ENCODE measurements around the gene PTPN14. TPM values are rescaled to one million over a fixed set of nuclear protein-coding genes. Genes with fewer than 3 reads are reported as not detected.
"Not testable (repeated sequence)": the region's sequence is repeated elsewhere in the genome, so short reads cannot be mapped to it uniquely, and the experiment has no call there.

The PTPN14 gene
- total RNA-seq, 1 experiment from 2014 or later: 243 TPM

DNA sequence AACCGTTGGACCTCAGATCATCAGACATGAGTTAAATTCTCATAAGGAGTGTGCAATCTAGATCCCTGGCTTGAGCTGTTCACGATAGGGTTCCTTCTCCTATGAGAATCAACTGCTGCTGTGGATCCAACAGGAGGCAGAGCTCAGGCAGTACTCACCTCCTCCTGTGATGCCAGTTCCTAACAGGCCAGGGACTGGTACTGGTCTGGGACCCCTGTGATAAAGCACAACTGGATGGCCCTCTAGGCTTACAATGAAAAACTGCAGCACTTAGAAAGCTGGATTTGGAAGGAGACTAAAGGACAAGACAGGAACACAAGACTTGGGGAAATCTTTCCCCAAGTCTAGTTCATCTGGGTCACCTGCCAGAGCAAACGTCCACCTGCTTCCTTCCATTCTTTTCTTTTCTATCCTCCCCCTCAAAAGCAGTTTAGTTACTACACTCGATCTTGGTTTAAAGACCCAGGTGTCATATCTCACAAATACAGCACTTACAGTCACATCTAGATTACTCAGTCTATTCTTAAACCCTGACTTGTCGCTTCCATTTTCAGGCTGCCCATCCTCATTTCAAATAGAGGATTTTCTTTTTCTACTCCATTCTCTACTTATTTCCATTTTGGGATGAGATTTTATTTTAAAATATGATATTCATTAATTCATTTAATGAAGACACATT lies 59.8 kb downstream of the PTPN14 start:
- H3K4me1 Mint-ChIP-seq (ENCODE audit: insufficient read depth, unreplicated experiment): peaks cover 51% of the 10 kb centered on the region
- ChIA-PET CTCF (interaction anchor here (0.6 to 1.9 kb wide), 6 partner anchors 17 to 195 kb away, joined by 3 to 6 read pairs (median 4); no protein-coding TSS in a partner anchor), POLR2A (interaction anchor here (0.6 to 18.3 kb wide), 5 partner anchors 14 to 111 kb away, joined by 3 to 203 read pairs (median 4); no protein-coding TSS in a partner anchor)
- DNase-seq (ENCODE audit: unreplicated experiment): no peak
- TF ChIP-seq, protein P1, sequence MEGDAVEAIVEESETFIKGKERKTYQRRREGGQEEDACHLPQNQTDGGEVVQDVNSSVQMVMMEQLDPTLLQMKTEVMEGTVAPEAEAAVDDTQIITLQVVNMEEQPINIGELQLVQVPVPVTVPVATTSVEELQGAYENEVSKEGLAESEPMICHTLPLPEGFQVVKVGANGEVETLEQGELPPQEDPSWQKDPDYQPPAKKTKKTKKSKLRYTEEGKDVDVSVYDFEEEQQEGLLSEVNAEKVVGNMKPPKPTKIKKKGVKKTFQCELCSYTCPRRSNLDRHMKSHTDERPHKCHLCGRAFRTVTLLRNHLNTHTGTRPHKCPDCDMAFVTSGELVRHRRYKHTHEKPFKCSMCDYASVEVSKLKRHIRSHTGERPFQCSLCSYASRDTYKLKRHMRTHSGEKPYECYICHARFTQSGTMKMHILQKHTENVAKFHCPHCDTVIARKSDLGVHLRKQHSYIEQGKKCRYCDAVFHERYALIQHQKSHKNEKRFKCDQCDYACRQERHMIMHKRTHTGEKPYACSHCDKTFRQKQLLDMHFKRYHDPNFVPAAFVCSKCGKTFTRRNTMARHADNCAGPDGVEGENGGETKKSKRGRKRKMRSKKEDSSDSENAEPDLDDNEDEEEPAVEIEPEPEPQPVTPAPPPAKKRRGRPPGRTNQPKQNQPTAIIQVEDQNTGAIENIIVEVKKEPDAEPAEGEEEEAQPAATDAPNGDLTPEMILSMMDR (IDR thresholded peaks at IDR 0.05; ENCODE audit: unreplicated experiment): no peak
- H3K9me3 Mint-ChIP-seq (ENCODE audit: unreplicated experiment): no peaks in the 10 kb centered on the region
- H3K36me3 Mint-ChIP-seq (ENCODE audit: insufficient read depth, unreplicated experiment): peaks cover 53% of the 10 kb centered on the region
- BruUV-seq (replicated peaks): no TSS peak
- no peaks in the 10 kb centered on the region for H3K27me3 Mint-ChIP-seq (ENCODE audit: insufficient read depth, unreplicated experiment)
- peak overlapping the region; percentile 60 for H3K27ac Mint-ChIP-seq (ENCODE audit: low read depth, unreplicated experiment)
- intact Hi-C loops (cut with micrococcal nuclease): no loop called here
- H3K4me3 Mint-ChIP-seq (ENCODE audit: unreplicated experiment): no peak overlapping the region

DNA sequence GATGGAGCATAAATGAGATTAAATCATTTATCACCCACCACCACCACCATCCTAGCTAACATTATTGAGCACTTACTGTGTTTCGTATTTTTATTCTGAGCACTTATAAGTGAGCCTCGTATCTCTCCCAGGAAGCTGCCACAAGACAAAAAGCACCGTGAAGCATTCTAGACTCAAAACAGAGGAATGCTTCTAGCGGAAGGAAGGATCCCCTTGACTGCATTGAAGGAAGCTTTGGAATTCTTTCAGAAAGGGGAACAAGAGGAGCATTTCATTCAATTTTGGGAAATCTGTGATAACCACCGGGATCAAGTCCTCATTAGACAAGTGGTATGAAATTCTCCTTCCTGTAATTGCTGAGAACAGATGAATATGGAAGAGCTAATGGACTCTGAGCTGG lies 66.3 kb downstream of the PTPN14 start:
- no peaks in the 10 kb centered on the region for H3K9me3 Mint-ChIP-seq (ENCODE audit: unreplicated experiment)
- no peak for DNase-seq (ENCODE audit: unreplicated experiment)
- peaks cover 40% of the 10 kb centered on the region for H3K4me1 Mint-ChIP-seq (ENCODE audit: insufficient read depth, unreplicated experiment)
- peaks cover 51% of the 10 kb centered on the region for H3K36me3 Mint-ChIP-seq (ENCODE audit: insufficient read depth, unreplicated experiment)
- TF ChIP-seq, protein P1 (IDR thresholded peaks at IDR 0.05; ENCODE audit: unreplicated experiment): no peak
- H3K27ac Mint-ChIP-seq (ENCODE audit: low read depth, unreplicated experiment): no peak overlapping the region
- ChIA-PET POLR2A (interaction anchor here (0.8 to 18.3 kb wide), 6 partner anchors 8 to 67 kb away, joined by 3 to 203 read pairs (median 4); partner anchors contain the start of gene PTPN14), CTCF (interaction anchor here (0.7 to 1.9 kb wide), 8 partner anchors 10 to 224 kb away, joined by 3 to 7 read pairs (median 4); partner anchors contain the start of gene PTPN14)
- H3K4me3 Mint-ChIP-seq (ENCODE audit: unreplicated experiment): no peak overlapping the region
- intact Hi-C loops (cut with micrococcal nuclease): no loop called here
- BruUV-seq (replicated peaks): no TSS peak
- no peaks in the 10 kb centered on the region for H3K27me3 Mint-ChIP-seq (ENCODE audit: insufficient read depth, unreplicated experiment)

DNA sequence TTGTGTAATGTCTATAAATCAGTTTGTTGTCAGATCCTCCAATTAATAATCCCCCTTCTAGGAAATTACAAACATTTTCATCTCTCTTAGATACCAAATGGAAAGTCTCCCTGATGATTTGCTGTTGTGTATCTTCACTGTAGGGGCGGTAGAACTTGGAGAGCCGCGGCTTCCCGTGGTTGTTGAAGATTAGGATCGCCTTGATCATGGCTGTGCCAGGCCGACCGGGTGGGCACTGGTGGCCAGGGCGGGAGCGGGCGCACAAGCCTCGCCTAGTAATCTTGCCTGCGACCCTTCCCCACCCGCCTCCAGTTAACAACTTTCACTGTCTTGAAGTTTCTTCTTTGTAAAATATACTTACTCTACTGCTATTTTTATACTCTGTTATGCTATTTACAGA lies 68.2 kb downstream of the PTPN14 start:
- DNase-seq (ENCODE audit: unreplicated experiment); intact Hi-C loops (cut with micrococcal nuclease); H3K9me3 Mint-ChIP-seq (ENCODE audit: unreplicated experiment); BruUV-seq (replicated peaks); H3K27me3 Mint-ChIP-seq (ENCODE audit: insufficient read depth, unreplicated experiment); CTCF ChIA-PET; H3K4me3 Mint-ChIP-seq (ENCODE audit: unreplicated experiment): not testable (repeated sequence)
- Mint-ChIP-seq H3K4me1 (ENCODE audit: insufficient read depth, unreplicated experiment) (peaks cover 43% of the 10 kb centered on the region), H3K36me3 (ENCODE audit: insufficient read depth, unreplicated experiment) (peaks cover 41% of the 10 kb centered on the region), H3K27ac (ENCODE audit: low read depth, unreplicated experiment) (peak overlapping the region; percentile 4)
- POLR2A ChIA-PET: interaction anchor here (12.0 kb wide), 1 partner anchor 10 kb away, joined by 203 read pairs; no protein-coding TSS in a partner anchor

DNA sequence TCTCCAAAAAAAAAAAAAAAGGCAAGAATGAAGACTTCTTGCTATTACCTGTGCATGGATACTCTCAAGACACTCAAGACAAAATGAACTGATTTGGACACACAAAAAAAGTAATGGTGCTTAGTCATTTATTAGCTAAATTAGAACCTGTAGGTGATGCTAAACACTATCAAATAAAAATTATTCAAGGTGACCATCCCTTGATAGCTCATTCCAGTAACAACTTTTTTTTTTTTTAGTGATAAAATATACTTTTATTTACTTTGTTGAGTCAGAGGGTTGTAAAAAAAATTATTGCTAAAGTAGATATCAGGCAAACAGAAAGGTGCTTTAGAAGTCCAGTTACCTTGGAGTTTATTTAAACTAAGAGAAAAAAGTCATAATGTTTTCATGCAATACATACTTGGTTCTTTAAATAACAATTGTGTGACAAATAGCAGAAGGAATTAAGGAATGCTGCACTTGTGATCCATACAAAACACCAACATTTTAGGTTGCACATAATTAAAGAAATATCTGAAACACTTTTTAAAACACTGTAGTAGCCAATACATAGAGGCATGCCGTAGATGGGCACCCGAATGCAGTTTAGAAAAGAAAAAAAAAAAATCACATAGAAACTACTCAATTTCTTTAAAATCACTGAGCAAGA lies 69.3 kb downstream of the PTPN14 start:
- H3K4me1 Mint-ChIP-seq (ENCODE audit: insufficient read depth, unreplicated experiment): peaks cover 46% of the 10 kb centered on the region
- H3K9me3 Mint-ChIP-seq (ENCODE audit: unreplicated experiment); H3K27me3 Mint-ChIP-seq (ENCODE audit: insufficient read depth, unreplicated experiment); H3K27ac Mint-ChIP-seq (ENCODE audit: low read depth, unreplicated experiment); intact Hi-C loops (cut with micrococcal nuclease); H3K4me3 Mint-ChIP-seq (ENCODE audit: unreplicated experiment); BruUV-seq (replicated peaks); DNase-seq (ENCODE audit: unreplicated experiment): not testable (repeated sequence)
- CTCF ChIA-PET: interaction anchor here (0.6 to 1.2 kb wide), 10 partner anchors 12 to 1063 kb away, joined by 3 to 6 read pairs (median 4); no protein-coding TSS in a partner anchor
- H3K36me3 Mint-ChIP-seq (ENCODE audit: insufficient read depth, unreplicated experiment): peaks cover 34% of the 10 kb centered on the region
- POLR2A ChIA-PET: interaction anchor here (0.5 to 12.0 kb wide), 13 partner anchors 9 to 164 kb away, joined by 3 to 203 read pairs (median 4); no protein-coding TSS in a partner anchor

Data from MCF 10A (cell line).